NCI-H345 (cell line): Measurements from ENCODE around the gene ATP8B2.
"Not testable (repeated sequence)": the region's sequence is repeated elsewhere in the genome, so short reads cannot be mapped to it uniquely, and the experiment has no call there.

Experiments
- DNase-seq: peaks from one replicate; lab custom pipeline; 2025; lab: John Stamatoyannopoulos, UW

Gene ATP8B2

GRCh38 chr1:154347961-154348360 lies 22.6 kb downstream of the ATP8B2 start:
- no peak for DNase-seq

GRCh38 chr1:154348429-154349076 lies 23.2 kb downstream of the ATP8B2 start:
- no peak for DNase-seq

GRCh38 chr1:154349121-154349520 lies 23.8 kb downstream of the ATP8B2 start:
- DNase-seq: no peak

GRCh38 chr1:154350383-154350782 lies 25.1 kb downstream of the ATP8B2 start:
- no peak for DNase-seq

GRCh38 chr1:154351363-154352068 lies 26.2 kb downstream of the ATP8B2 start:
- DNase-seq: peak; percentile 74

- no peak for DNase-seq
These were observed 26.9 kb downstream of the ATP8B2 start for GRCh38 chr1:154352245-154352580.

- DNase-seq: peak; percentile 61
These were observed 27.5 kb downstream of the ATP8B2 start for GRCh38 chr1:154352581-154353459.

GRCh38 chr1:154353460-154353904 lies 28.2 kb downstream of the ATP8B2 start:
- peak; percentile 18 for DNase-seq

- no peak for DNase-seq
These were observed 28.6 kb downstream of the ATP8B2 start for GRCh38 chr1:154353966-154354365.

- DNase-seq: no peak
These were observed 33.2 kb downstream of the ATP8B2 start for GRCh38 chr1:154358519-154358918.

- DNase-seq: no peak
These were observed 35.0 kb downstream of the ATP8B2 start for GRCh38 chr1:154360288-154360687.

GRCh38 chr1:154360881-154361280 lies 35.6 kb downstream of the ATP8B2 start:
- DNase-seq: not testable (repeated sequence)

- no peak for DNase-seq
These were observed 36.0 kb downstream of the ATP8B2 start for GRCh38 chr1:154361357-154361756.

- DNase-seq: no peak
These were observed 46.1 kb downstream of the ATP8B2 start for GRCh38 chr1:154371436-154371835.

- not testable (repeated sequence) for DNase-seq
These were observed 48.5 kb downstream of the ATP8B2 start for GRCh38 chr1:154373777-154374357.

- DNase-seq: no peak
These were observed 54.0 kb downstream of the ATP8B2 start for GRCh38 chr1:154379301-154379700.

- no peak for DNase-seq
These were observed 59.5 kb downstream of the ATP8B2 start for GRCh38 chr1:154384650-154385489.

- no peak for DNase-seq
These were observed 61.5 kb downstream of the ATP8B2 start for GRCh38 chr1:154386643-154387352.

GRCh38 chr1:154391086-154391770 lies 65.9 kb downstream of the ATP8B2 start:
- no peak for DNase-seq

- no peak for DNase-seq
These were observed 72.8 kb downstream of the ATP8B2 start for GRCh38 chr1:154398141-154398540.
